ENCODE results near the gene CACNA1E. TPM values are rescaled to one million over a fixed set of nuclear protein-coding genes. Genes with fewer than 3 reads are reported as not detected.

Gene CACNA1E
- total and polyA plus RNA-seq, 2 of the 4 experiments (the other 2 are of a cell fraction): not detected

DNA sequence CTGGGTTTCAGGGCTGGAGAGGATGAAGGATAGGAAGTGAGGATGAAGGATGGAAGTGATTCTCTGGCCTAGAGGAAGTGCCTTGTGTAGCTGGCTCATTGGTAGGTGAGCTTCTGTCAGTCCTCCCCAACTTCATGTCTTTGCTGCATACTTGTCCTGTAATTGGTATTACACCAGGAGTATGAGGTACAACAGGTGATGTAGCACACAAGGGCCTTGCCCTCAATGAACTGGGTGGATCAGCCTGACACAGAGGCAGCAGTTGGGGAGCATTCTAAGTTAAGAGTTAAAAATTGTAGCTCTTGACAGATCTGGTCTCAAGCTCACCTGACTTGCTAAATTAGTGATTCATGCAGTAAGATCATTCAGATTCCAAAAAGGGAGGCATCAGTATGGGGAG lies 37.9 kb upstream of the CACNA1E start:
- dilution Hi-C loops (cut with HindIII; ENCODE audit: low sequenced_read_pairs, unreplicated experiment): no loop called here
- Histone ChIP-seq H3K36me3 (ENCODE audit: control insufficient read depth, insufficient read depth, low read length) (no peaks in the 10 kb centered on the region), H2AK9ac (replicated peaks; ENCODE audit: low read depth, low read length, poor library complexity) (no peak overlapping the region), H3K4me1 (ENCODE audit: control insufficient read depth, insufficient read depth, low read length) (no peaks in the 10 kb centered on the region), H3K27ac (ENCODE audit: insufficient read depth, low read length) (no peak overlapping the region), H2AK5ac (ENCODE audit: low read depth, low read length) (no peak overlapping the region), H3K56ac (ENCODE audit: extremely low read depth, insufficient read depth, low read length) (no peak overlapping the region), H2BK120ac (ENCODE audit: low read depth, low read length) (no peak overlapping the region), H2BK20ac (ENCODE audit: low read depth, low read length) (no peak overlapping the region), H3K23ac (ENCODE audit: low read depth, low read length) (no peak overlapping the region), H3K4ac (ENCODE audit: low read depth, low read length) (no peak overlapping the region), H3K79me1 (ENCODE audit: low read depth in 1 of 2, low read length in 2 of 2) (no peaks in the 10 kb centered on the region), H3K27me3 (ENCODE audit: control insufficient read depth, insufficient read depth, low read length) (no peaks in the 10 kb centered on the region), H4K91ac (ENCODE audit: insufficient read depth, low read depth, low read length) (no peak overlapping the region), H3K14ac (replicated peaks; ENCODE audit: low read depth, low read length) (no peak overlapping the region), H3K9me3 (ENCODE audit: control insufficient read depth, insufficient read depth, low read length) (no peaks in the 10 kb centered on the region), H4K5ac (ENCODE audit: low read depth, low read length) (no peak overlapping the region), H3K18ac (ENCODE audit: low read depth, low read length) (no peak overlapping the region), H3K9me1 (ENCODE audit: insufficient read depth, low read length) (no peaks in the 10 kb centered on the region), H3K9ac (ENCODE audit: low read depth, low read length) (no peak overlapping the region), H3K4me2 (ENCODE audit: low read depth, low read length) (no peak overlapping the region), H2BK5ac (ENCODE audit: low read depth, low read length, poor library complexity, severe bottlenecking) (no peak overlapping the region), H3K4me3 (ENCODE audit: insufficient read depth, low read depth, low read length) (no peak overlapping the region), H2BK15ac (ENCODE audit: low read depth, low read length) (no peak overlapping the region), H4K20me1 (ENCODE audit: insufficient read depth, low read length) (no peaks in the 10 kb centered on the region), H2AFZ (replicated peaks; ENCODE audit: low read length, poor library complexity) (no peak overlapping the region), H4K8ac (ENCODE audit: low read depth in 2 of 2, low read length in 2 of 2) (no peak overlapping the region)
- in situ Hi-C loops (cut with MboI; ENCODE audit: low sequenced_read_pairs): no loop called here
- intact Hi-C loops (cut with micrococcal nuclease): no loop called here
- BruUV-seq (replicated peaks): no TSS peak
- TF ChIP-seq POLR2A (IDR thresholded peaks at IDR 0.05; ENCODE audit: low read depth, low read length) (no peak), SMC3 (IDR thresholded peaks at IDR 0.05; ENCODE audit: low read depth, low read length) (no peak), RFX5 (IDR thresholded peaks at IDR 0.05; ENCODE audit: low read depth, low read length) (no peak), RAD21 (IDR thresholded peaks at IDR 0.05; ENCODE audit: low read length) (no peak), CHD1 (IDR thresholded peaks at IDR 0.05; ENCODE audit: low read depth, low read length) (no peak), MXI1 (IDR thresholded peaks at IDR 0.05; ENCODE audit: borderline replicate concordance, low read depth, low read length) (no peak), RCOR1 (IDR thresholded peaks at IDR 0.05; ENCODE audit: insufficient replicate concordance, low read length) (no peak), FOS (IDR thresholded peaks at IDR 0.05; ENCODE audit: low read depth, low read length) (no peak)
- TF ChIP-seq, protein P1, sequence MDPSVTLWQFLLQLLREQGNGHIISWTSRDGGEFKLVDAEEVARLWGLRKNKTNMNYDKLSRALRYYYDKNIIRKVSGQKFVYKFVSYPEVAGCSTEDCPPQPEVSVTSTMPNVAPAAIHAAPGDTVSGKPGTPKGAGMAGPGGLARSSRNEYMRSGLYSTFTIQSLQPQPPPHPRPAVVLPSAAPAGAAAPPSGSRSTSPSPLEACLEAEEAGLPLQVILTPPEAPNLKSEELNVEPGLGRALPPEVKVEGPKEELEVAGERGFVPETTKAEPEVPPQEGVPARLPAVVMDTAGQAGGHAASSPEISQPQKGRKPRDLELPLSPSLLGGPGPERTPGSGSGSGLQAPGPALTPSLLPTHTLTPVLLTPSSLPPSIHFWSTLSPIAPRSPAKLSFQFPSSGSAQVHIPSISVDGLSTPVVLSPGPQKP (IDR thresholded peaks at IDR 0.05; ENCODE audit: borderline replicate concordance, low read depth, low read length): no peak
- TF ChIP-seq, protein P2, sequence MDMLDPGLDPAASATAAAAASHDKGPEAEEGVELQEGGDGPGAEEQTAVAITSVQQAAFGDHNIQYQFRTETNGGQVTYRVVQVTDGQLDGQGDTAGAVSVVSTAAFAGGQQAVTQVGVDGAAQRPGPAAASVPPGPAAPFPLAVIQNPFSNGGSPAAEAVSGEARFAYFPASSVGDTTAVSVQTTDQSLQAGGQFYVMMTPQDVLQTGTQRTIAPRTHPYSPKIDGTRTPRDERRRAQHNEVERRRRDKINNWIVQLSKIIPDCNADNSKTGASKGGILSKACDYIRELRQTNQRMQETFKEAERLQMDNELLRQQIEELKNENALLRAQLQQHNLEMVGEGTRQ (IDR thresholded peaks at IDR 0.05; ENCODE audit: low read depth, low read length): no peak
- DNase-seq (no peak), ATAC-seq (ENCODE audit: low read depth) (no peak)
- ChIA-PET CTCF (no interaction called here), POLR2A (ENCODE audit: unreplicated experiment) (no interaction called here)

Data from IMR-90 (cell line).